Keratinocyte (primary cell): ENCODE measurements around the gene C5orf34. TPM values are rescaled to one million over a fixed set of nuclear protein-coding genes. Genes with fewer than 3 reads are reported as not detected.

Experiments used
- DNase-seq: peaks from one replicate; pipeline ENCODE4 v3.0.0-alpha.2; 2011; ENCODE audit warnings: low read depth, missing footprints, low spot score
- FAIRE-seq: peaks from 2 replicates; lab custom pipeline; 2011; peaks lifted over from hg19 to GRCh38; lab: Jason Lieb, UNC
- H2AFZ ChIP-seq: 2 replicates; pipeline ENCODE4 v1.6.0; 2012; ENCODE audit warnings: low read length, control low read depth, inconsistent platforms; ENCODE audit not compliant: control insufficient read depth
- H3K27ac ChIP-seq: 2 replicates; pipeline ENCODE4 v1.5.1; 2011; ENCODE audit warnings: low read length; ENCODE audit not compliant: control insufficient read depth, insufficient read depth
- H3K27me3 ChIP-seq: 3 replicates; pipeline ENCODE4 v1.6.0; 2011; ENCODE audit warnings: low read length; ENCODE audit not compliant: control insufficient read depth, insufficient read depth; ENCODE audit errors: extremely low read depth
- H3K36me3 ChIP-seq, 2 experiments: 2 replicates in 1 of 2; 3 replicates in 1 of 2; pipeline ENCODE4 v1.5.1; 2011; ENCODE audit warnings: low read length in 2 of 2, mild to moderate bottlenecking in 1 of 2; ENCODE audit not compliant: control insufficient read depth in 2 of 2, insufficient read depth in 2 of 2; ENCODE audit errors: extremely low read depth in 1 of 2
- H3K4me1 ChIP-seq: 3 replicates; pipeline ENCODE4 v1.5.1; 2011; ENCODE audit warnings: low read length; ENCODE audit not compliant: control insufficient read depth, insufficient read depth; ENCODE audit errors: extremely low read depth
- H3K4me2 ChIP-seq: 3 replicates; pipeline ENCODE4 v1.6.0; 2011; ENCODE audit warnings: low read depth, low read length; ENCODE audit not compliant: control insufficient read depth, insufficient read depth; ENCODE audit errors: extremely low read depth
- H3K4me3 ChIP-seq, 3 experiments: fragments of 200-600 bp in 1 of 3; sonication (generic) in 1 of 3; 2 replicates in 2 of 3; 3 replicates in 1 of 3; pipeline ENCODE4 v1.5.1; 2011 to 2016; ENCODE audit warnings: low read length in 3 of 3, mild to moderate bottlenecking in 3 of 3, control low read depth in 2 of 3, inconsistent platforms in 1 of 3, low read depth in 1 of 3, mixed read lengths in 1 of 3, mixed run types in 1 of 3, moderate library complexity in 1 of 3; ENCODE audit not compliant: control insufficient read depth in 2 of 3, insufficient read depth in 2 of 3; ENCODE audit errors: extremely low read depth in 1 of 3
- H3K79me2 ChIP-seq: 2 replicates; pipeline ENCODE4 v1.6.0; 2012; ENCODE audit warnings: low read length; ENCODE audit not compliant: control insufficient read depth, insufficient read depth
- H3K9ac ChIP-seq: 3 replicates; pipeline ENCODE4 v1.6.0; 2011; ENCODE audit warnings: low read length; ENCODE audit not compliant: control insufficient read depth, insufficient read depth; ENCODE audit errors: extremely low read depth
- H3K9me1 ChIP-seq: 3 replicates; pipeline ENCODE4 v1.6.0; 2011; ENCODE audit warnings: low read length; ENCODE audit not compliant: control insufficient read depth, insufficient read depth; ENCODE audit errors: extremely low read depth
- H3K9me3 ChIP-seq: 2 replicates; pipeline ENCODE4 v1.5.1; 2012; ENCODE audit warnings: low read depth, low read length; ENCODE audit not compliant: control insufficient read depth
- H4K20me1 ChIP-seq: 3 replicates; pipeline ENCODE4 v1.6.0; 2011; ENCODE audit warnings: low read length; ENCODE audit not compliant: control insufficient read depth, insufficient read depth; ENCODE audit errors: extremely low read depth
- CTCF ChIP-seq, 3 experiments: IDR thresholded peaks in 1 of 3; conservative IDR thresholded peaks in 1 of 3; optimal IDR thresholded peaks in 1 of 3; 2 replicates in 2 of 3; 3 replicates in 1 of 3; pipeline versions ENCODE3 to v1.5.1; 2011; ENCODE audit warnings: low read length in 3 of 3, mild to moderate bottlenecking in 3 of 3, moderate library complexity in 2 of 3, control low read depth in 1 of 3, inconsistent platforms in 1 of 3; ENCODE audit not compliant: insufficient read depth in 2 of 3; ENCODE audit errors: extremely low read depth in 1 of 3
- EZH2 ChIP-seq: IDR thresholded peaks from one replicate; pipeline ENCODE4 v1.6.1; 2012; ENCODE audit warnings: inconsistent platforms, mild to moderate bottlenecking, low read length, moderate library complexity
- dilution Hi-C: fragments of 300-500 bp; cut with MboI; formaldehyde crosslinking; loops from one replicate; pipeline ENCODE4 v1.7.0; 2020; ENCODE audit warnings: low sequenced_read_pairs; ENCODE audit not compliant: extremely low pct_ligation_motif_present
- polyA plus RNA-seq, 5 experiments: library from polyadenylated mRNA; depleted of rRNA in 3 of 5; stranded (reverse) in 3 of 5; stranded (forward) in 1 of 5; unstranded in 1 of 5; fragments of >200 nt; gene quantifications; 1 replicate in 1 of 5; 2 replicates in 3 of 5; 3 replicates in 1 of 5; pipeline versions ENCODE4 v1.2.1 to v1.2.3, GENCODE V29; 2011 to 2012; ENCODE audit warnings: missing spikeins in 2 of 5, low read depth in 1 of 5, low replicate concordance in 1 of 5

Gene C5orf34
- polyA plus RNA-seq, 1 donor (not counting 4 experiments of a cell fraction or from before 2014, with no cell fraction given), result 5.8 TPM

GRCh38 chr5:43536972-43537371 is 22.0 kb upstream of the C5orf34 start:
- H3K9ac ChIP-seq, result no peak overlapping the region
- peaks cover 4% of the 10 kb centered on the region for H3K79me2 ChIP-seq
- no peaks in the 10 kb centered on the region for H3K9me3 ChIP-seq
- H3K4me3 ChIP-seq, result no peak overlapping the region
- DNase-seq (no peak), FAIRE-seq (no peak)
- no peak overlapping the region for H3K4me2 ChIP-seq
- H3K36me3 ChIP-seq, result peaks cover 19 to 20% of the 10 kb centered on the region in 2 experiments
- H3K4me1 ChIP-seq, result no peaks in the 10 kb centered on the region
- no peak overlapping the region for H3K27ac ChIP-seq
- no peaks in the 10 kb centered on the region for H3K9me1 ChIP-seq
- H4K20me1 ChIP-seq, result no peaks in the 10 kb centered on the region
- TF ChIP-seq EZH2 (no peak), CTCF (optimal IDR thresholded peaks at IDR 0.05 in 1 of 3, IDR thresholded peaks at IDR 0.05 in 1 of 3, conservative IDR thresholded peaks at IDR 0.05 in 1 of 3; ENCODE audit: extremely low read depth in 1 of 3, insufficient read depth in 2 of 3, low read length in 3 of 3) (no peak)
- H3K27me3 ChIP-seq, result no peaks in the 10 kb centered on the region
- H2AFZ ChIP-seq, result no peak overlapping the region
- dilution Hi-C loops, result no loop called here

- no peaks in the 10 kb centered on the region for H4K20me1 ChIP-seq
- H2AFZ ChIP-seq, result no peak overlapping the region
- no peaks in the 10 kb centered on the region for H3K27me3 ChIP-seq
- H3K9me3 ChIP-seq, result no peaks in the 10 kb centered on the region
- H3K4me3 ChIP-seq, result no peak overlapping the region
- H3K9ac ChIP-seq, result no peak overlapping the region
- no peak overlapping the region for H3K27ac ChIP-seq
- H3K79me2 ChIP-seq, result no peaks in the 10 kb centered on the region
- no peak for DNase-seq
- no peaks in the 10 kb centered on the region for H3K4me1 ChIP-seq
- peaks cover 19% of the 10 kb centered on the region in 2 experiments for H3K36me3 ChIP-seq
- dilution Hi-C loops, result no loop called here
- no peak for TF ChIP-seq EZH2
- no peak for TF ChIP-seq CTCF (optimal IDR thresholded peaks at IDR 0.05 in 1 of 3, IDR thresholded peaks at IDR 0.05 in 1 of 3, conservative IDR thresholded peaks at IDR 0.05 in 1 of 3; ENCODE audit: extremely low read depth in 1 of 3, insufficient read depth in 2 of 3, low read length in 3 of 3)
- no peak for FAIRE-seq
- no peaks in the 10 kb centered on the region for H3K9me1 ChIP-seq
- no peak overlapping the region for H3K4me2 ChIP-seq
Measured at GRCh38 chr5:43533646-43534045, 18.7 kb upstream of the C5orf34 start.
